NCI-H2227 (cell line): Measurements from ENCODE around the gene PRSS2.
"Not testable (repeated sequence)": the region's sequence is repeated elsewhere in the genome, so short reads cannot be mapped to it uniquely, and the experiment has no call there.

Source experiments
- DNase-seq: peaks from one replicate; lab custom pipeline; 2025; ENCODE audit not compliant: unreplicated experiment; lab: John Stamatoyannopoulos, UW

PRSS2 gene

GRCh38 chr7:142770661-142771352 lies at the start of gene PRSS2:
PRSS2 (plus strand) TSS chr7:142770970; CDS start chr7:142770983, 13 bp downstream.
- DNase-seq: no peak

GRCh38 chr7:142720986-142721385 lies 49.8 kb upstream of the PRSS2 start:
- no peak for DNase-seq

GRCh38 chr7:142722248-142722794 lies 48.4 kb upstream of the PRSS2 start:
- no peak for DNase-seq

GRCh38 chr7:142733271-142733670 lies 37.5 kb upstream of the PRSS2 start:
- DNase-seq: no peak

- DNase-seq: no peak
Measured at GRCh38 chr7:142739923-142740492, 30.8 kb upstream of the PRSS2 start.

GRCh38 chr7:142740786-142741185 lies 30.0 kb upstream of the PRSS2 start:
- DNase-seq: no peak

- DNase-seq: not testable (repeated sequence)
Measured at GRCh38 chr7:142741932-142742331, 28.8 kb upstream of the PRSS2 start.

GRCh38 chr7:142745091-142745635 lies 25.6 kb upstream of the PRSS2 start:
- no peak for DNase-seq

GRCh38 chr7:142745745-142746144 lies 25.0 kb upstream of the PRSS2 start:
- no peak for DNase-seq

GRCh38 chr7:142746264-142746663 lies 24.5 kb upstream of the PRSS2 start:
- DNase-seq: no peak

GRCh38 chr7:142748410-142748809 lies 22.4 kb upstream of the PRSS2 start:
- DNase-seq: not testable (repeated sequence)

- no peak for DNase-seq
Measured at GRCh38 chr7:142749218-142749993, 21.4 kb upstream of the PRSS2 start, which contains the start of gene PRSS1. PRSS1 (plus strand) TSS chr7:142749472; CDS start chr7:142749485, 13 bp downstream.

- no peak for DNase-seq
Measured at GRCh38 chr7:142750321-142750938, 20.3 kb upstream of the PRSS2 start.

GRCh38 chr7:142751526-142752175 lies 19.1 kb upstream of the PRSS2 start:
- not testable (repeated sequence) for DNase-seq

- no peak for DNase-seq
Measured at GRCh38 chr7:142752376-142753225, 18.2 kb upstream of the PRSS2 start.

GRCh38 chr7:142753366-142753765 lies 17.4 kb upstream of the PRSS2 start:
- DNase-seq: no peak

GRCh38 chr7:142753925-142754491 lies 16.8 kb upstream of the PRSS2 start:
- not testable (repeated sequence) for DNase-seq

- no peak for DNase-seq
Measured at GRCh38 chr7:142754681-142755575, 15.8 kb upstream of the PRSS2 start.
